RWPE1 (cell line): ENCODE measurements around the gene FREM3.

Experiments used
- CTCF ChIA-PET: fragments of 350-600 bp; sonication (Branson Sonifier 250); formaldehyde crosslinking; extraction: SDS; loops from one replicate; lab custom pipeline; 2021; lab: Yijun Ruan, JAX
- POLR2A ChIA-PET: fragments of 400-600 bp; formaldehyde crosslinking; extraction: SDS; loops from one replicate; lab custom pipeline; 2020; ENCODE audit warnings: antibody characterized with exemption; ENCODE audit not compliant: low non-redundant PET; lab: Yijun Ruan, JAX
- DNase-seq: peaks from one replicate; pipeline ENCODE4 v3.0.0; 2012; ENCODE audit warnings: low spot score
- H3K27ac ChIP-seq: fragments of 450-650 bp; 2 replicates; pipeline ENCODE4 v1.5.1; 2017
- CTCF ChIP-seq: fragments of 450-650 bp; conservative IDR thresholded peaks from 2 replicates; pipeline ENCODE4 v1.5.1; 2017; ENCODE audit warnings: low read depth, mild to moderate bottlenecking

The FREM3 gene

GRCh38 chr4:143581331-143581946 is 119.0 kb downstream of the FREM3 start:
- no peak for TF ChIP-seq CTCF
- CTCF ChIA-PET: no interaction called here
- POLR2A ChIA-PET: no interaction called here
- H3K27ac ChIP-seq: no peak overlapping the region
- no peak for DNase-seq

- no peak for DNase-seq
- CTCF ChIA-PET: no interaction called here
- TF ChIP-seq CTCF: no peak
- H3K27ac ChIP-seq: no peak overlapping the region
- POLR2A ChIA-PET: no interaction called here
These were observed 125.1 kb downstream of the FREM3 start for GRCh38 chr4:143575331-143575730.

- CTCF ChIA-PET: no interaction called here
- no peak overlapping the region for H3K27ac ChIP-seq
- POLR2A ChIA-PET: no interaction called here
- DNase-seq: no peak
- TF ChIP-seq CTCF: no peak
These were observed 136.0 kb downstream of the FREM3 start for GRCh38 chr4:143564472-143564871.

GRCh38 chr4:143559757-143560147 is 140.7 kb downstream of the FREM3 start:
- peak overlapping the region; percentile 68 for H3K27ac ChIP-seq
- ChIA-PET CTCF (interaction anchor here (0.7 kb wide), 1 partner anchor 289 kb away, joined by 5 read pairs; no protein-coding TSS in a partner anchor), POLR2A (no interaction called here)
- no peak for DNase-seq
- TF ChIP-seq CTCF: no peak

GRCh38 chr4:143558823-143559756 is 141.4 kb downstream of the FREM3 start:
- CTCF ChIA-PET: interaction anchor here (0.5 to 1.3 kb wide), 7 partner anchors 15 to 996 kb away, joined by 3 to 4 read pairs (median 3); no protein-coding TSS in a partner anchor
- POLR2A ChIA-PET: no interaction called here
- H3K27ac ChIP-seq: peak overlapping the region; percentile 68

More at GRCh38 chr4:143558823-143559756, 141.4 kb downstream of the FREM3 start:
- peak; percentile 86 for TF ChIP-seq CTCF
- DNase-seq: peak; percentile 89
